ENCODE measurements around the gene SERINC3.

GRCh38 chr20:44454306-44454963, 67.4 kb downstream of the SERINC3 start:
- TF ChIP-seq CTCF (IDR thresholded peaks at IDR 0.05) (no peak), POLR2A (IDR thresholded peaks at IDR 0.05) (no peak)

All from adrenal gland (tissue), 5 donors.